BJ (cell line): ENCODE data around the gene CCN6. TPM values are rescaled to one million over a fixed set of nuclear protein-coding genes. Genes with fewer than 3 reads are reported as not detected.

Experiments
- CTCF ChIA-PET: fragments of 350-600 bp; formaldehyde crosslinking; extraction: SDS; loops from one replicate; lab custom pipeline; 2021; ENCODE audit warnings: antibody characterized with exemption, inconsistent platforms; lab: Yijun Ruan, JAX
- POLR2A ChIA-PET: fragments of 300-600 bp; sonication (Branson Sonifier 250); formaldehyde crosslinking; extraction: SDS; loops from one replicate; lab custom pipeline; 2021; ENCODE audit warnings: antibody characterized with exemption; lab: Charles Lee
- DNase-seq: peaks from one replicate; pipeline ENCODE4 v3.0.0-alpha.2; 2011; ENCODE audit warnings: low read depth
- H3K27me3 ChIP-seq: 2 replicates; pipeline ENCODE4 v1.6.0; 2011; ENCODE audit warnings: low read length; ENCODE audit not compliant: control insufficient read depth, insufficient read depth
- H3K36me3 ChIP-seq: 2 replicates; pipeline ENCODE4 v1.5.1; 2011; ENCODE audit warnings: low read length; ENCODE audit not compliant: control insufficient read depth, insufficient read depth
- H3K4me3 ChIP-seq: 2 replicates; pipeline ENCODE4 v1.5.1; 2011; ENCODE audit warnings: low read depth, mild to moderate bottlenecking, control low read depth, low read length
- CTCF ChIP-seq: IDR thresholded peaks from 2 replicates; pipeline ENCODE4 v1.5.1; 2011; ENCODE audit warnings: low read depth, mild to moderate bottlenecking, control low read depth, inconsistent platforms, low read length, moderate library complexity; ENCODE audit not compliant: insufficient read depth
- polyA minus RNA-seq: library from RNA; depleted of rRNA, polyadenylated mRNA; stranded (reverse); fragments of >200 nt; gene quantifications from 2 replicates; pipeline ENCODE4 v1.2.3, GENCODE V29; 2011; rRNA and poly(A)+ RNA removed
- polyA plus RNA-seq: library from polyadenylated mRNA; depleted of rRNA; stranded (reverse); fragments of >200 nt; gene quantifications from 2 replicates; pipeline ENCODE4 v1.2.3, GENCODE V29; 2011; rRNA removed

The CCN6 gene
- polyA plus RNA-seq = 0.07 TPM in 1 of 2 replicates, not detected in the other
- polyA minus RNA-seq = not detected in 2 replicates

- Histone ChIP-seq H3K4me3 (no peak within 1 kb of the TSS), H3K36me3 (no peaks in the 10 kb centered on the region), H3K27me3 (no peaks in the 10 kb centered on the region)
- POLR2A ChIA-PET = no interaction called here
- DNase-seq = no peak
- TF ChIP-seq CTCF = no peak
- CTCF ChIA-PET = no interaction called here
Measured at GRCh38 chr6:112054001-112054400, at the start of gene CCN6. TSS of gene CCN6 (plus strand) at chr6:112054104. CDS start at chr6:112054358, 254 bp downstream.

- no peak for TF ChIP-seq CTCF
- Histone ChIP-seq H3K4me3 (no peak overlapping the region), H3K36me3 (no peaks in the 10 kb centered on the region), H3K27me3 (no peaks in the 10 kb centered on the region)
- CTCF ChIA-PET = interaction anchor here (0.8 to 1.2 kb wide), 3 partner anchors 25 to 295 kb away, joined by 3 to 6 read pairs (median 3); no protein-coding TSS in a partner anchor
- DNase-seq = no peak
- POLR2A ChIA-PET = no interaction called here
Measured at GRCh38 chr6:112004201-112005012, 49.5 kb upstream of the CCN6 start.

- ChIA-PET POLR2A (no interaction called here), CTCF (interaction anchor here (0.8 to 1.2 kb wide), 2 partner anchors 24 to 292 kb away, joined by 3 read pairs; no protein-coding TSS in a partner anchor)
- TF ChIP-seq CTCF = no peak
- Histone ChIP-seq H3K4me3 (no peak overlapping the region), H3K27me3 (no peaks in the 10 kb centered on the region), H3K36me3 (no peaks in the 10 kb centered on the region)
- no peak for DNase-seq
Measured at GRCh38 chr6:112005013-112005371, 48.9 kb upstream of the CCN6 start.

- no peak for TF ChIP-seq CTCF
- no peak for DNase-seq
- H3K27me3 ChIP-seq = no peaks in the 10 kb centered on the region
- ChIA-PET POLR2A (no interaction called here), CTCF (interaction anchor here (0.5 to 4.7 kb wide), 5 partner anchors 9 to 297 kb away, joined by 4 to 42 read pairs (median 8); partner anchors contain the start of gene FYN)
- no peaks in the 10 kb centered on the region for H3K36me3 ChIP-seq
- H3K4me3 ChIP-seq = no peak overlapping the region
Measured at GRCh38 chr6:112007254-112007653, 46.6 kb upstream of the CCN6 start.

GRCh38 chr6:112007805-112008204, 46.1 kb upstream of the CCN6 start:
- no peaks in the 10 kb centered on the region for H3K27me3 ChIP-seq
- H3K36me3 ChIP-seq = no peaks in the 10 kb centered on the region
- ChIA-PET POLR2A (no interaction called here), CTCF (interaction anchor here (0.5 to 4.7 kb wide), 5 partner anchors 10 to 297 kb away, joined by 4 to 42 read pairs (median 8); partner anchors contain the start of gene FYN)
- TF ChIP-seq CTCF = no peak
- DNase-seq = no peak
- no peak overlapping the region for H3K4me3 ChIP-seq
